SK-N-SH treated with all-trans-retinoic acid at 6 μM for 48 hours (cell line): ENCODE data around the gene TSEN54.

Source experiments
- ARNTL ChIP-seq: fragments of 450-650 bp; formaldehyde crosslinking; IDR thresholded peaks from 2 replicates; pipeline ENCODE4 v1.5.0; 2020; ENCODE audit warnings: low read depth, mild to moderate bottlenecking, moderate library complexity, borderline replicate concordance
- ESRRG ChIP-seq: fragments of 250-450 bp; sonication (Bioruptor Pico); IDR thresholded peaks from 2 replicates; pipeline ENCODE4 v1.6.1; 2021; ENCODE audit warnings: mild to moderate bottlenecking
- PPARA ChIP-seq: fragments of 250-450 bp; sonication (Bioruptor Pico); IDR thresholded peaks from 2 replicates; pipeline ENCODE4 v1.5.0; 2020; ENCODE audit warnings: mild to moderate bottlenecking, borderline replicate concordance
- RARB ChIP-seq: fragments of 250-450 bp; sonication (Bioruptor Pico); IDR thresholded peaks from 2 replicates; pipeline ENCODE4 v1.8.0; 2021; ENCODE audit warnings: mild to moderate bottlenecking, moderate library complexity
- SNAI2 ChIP-seq: fragments of 250-450 bp; sonication (Bioruptor Pico); IDR thresholded peaks from 2 replicates; pipeline ENCODE4 v1.5.0; 2020; ENCODE audit warnings: mild to moderate bottlenecking, moderate library complexity
- TCF4 ChIP-seq: fragments of 250-450 bp; sonication (Bioruptor Pico); IDR thresholded peaks from 2 replicates; pipeline ENCODE4 v1.8.0; 2021; ENCODE audit warnings: mild to moderate bottlenecking, moderate library complexity, borderline replicate concordance
- ZC3H10 ChIP-seq: fragments of 250-450 bp; sonication (Bioruptor Pico); IDR thresholded peaks from 2 replicates; pipeline ENCODE4 v1.5.1; 2021; ENCODE audit warnings: mild to moderate bottlenecking, moderate library complexity
- ZFP3 ChIP-seq: fragments of 250-450 bp; sonication (Bioruptor Pico); IDR thresholded peaks from 2 replicates; pipeline ENCODE4 v1.5.0; 2020; ENCODE audit warnings: mild to moderate bottlenecking, moderate library complexity
- ZFP30 ChIP-seq: fragments of 450-650 bp; formaldehyde crosslinking; IDR thresholded peaks from 2 replicates; pipeline ENCODE4 v1.5.0; 2022; ENCODE audit warnings: mild to moderate bottlenecking, moderate library complexity
- ZNF565 ChIP-seq: fragments of 450-650 bp; formaldehyde crosslinking; conservative IDR thresholded peaks from 2 replicates; pipeline ENCODE4 v1.5.0; 2020; ENCODE audit warnings: low read depth, mild to moderate bottlenecking, moderate library complexity
- TF ChIP-seq, protein P1 (sequence below): fragments of 250-450 bp; sonication (Bioruptor Pico); IDR thresholded peaks from 2 replicates; pipeline ENCODE4 v1.8.0; 2021; ENCODE audit warnings: low read depth, mild to moderate bottlenecking, moderate library complexity, borderline replicate concordance
- TF ChIP-seq, protein P2 (sequence below): fragments of 250-450 bp; sonication (Bioruptor Pico); IDR thresholded peaks from 2 replicates; pipeline ENCODE4 v1.8.0; 2020; ENCODE audit warnings: mild to moderate bottlenecking, moderate library complexity, borderline replicate concordance
- TF ChIP-seq, protein P3 (sequence below): fragments of 250-450 bp; sonication (Bioruptor Pico); IDR thresholded peaks from 2 replicates; pipeline ENCODE4 v1.5.1; 2020; ENCODE audit warnings: low read depth, mild to moderate bottlenecking, moderate library complexity
- TF ChIP-seq, protein P4 (sequence below): fragments of 250-450 bp; sonication (Bioruptor Pico); IDR thresholded peaks from 2 replicates; pipeline ENCODE4 v1.5.0; 2020; ENCODE audit warnings: mild to moderate bottlenecking, moderate library complexity

DNA sequence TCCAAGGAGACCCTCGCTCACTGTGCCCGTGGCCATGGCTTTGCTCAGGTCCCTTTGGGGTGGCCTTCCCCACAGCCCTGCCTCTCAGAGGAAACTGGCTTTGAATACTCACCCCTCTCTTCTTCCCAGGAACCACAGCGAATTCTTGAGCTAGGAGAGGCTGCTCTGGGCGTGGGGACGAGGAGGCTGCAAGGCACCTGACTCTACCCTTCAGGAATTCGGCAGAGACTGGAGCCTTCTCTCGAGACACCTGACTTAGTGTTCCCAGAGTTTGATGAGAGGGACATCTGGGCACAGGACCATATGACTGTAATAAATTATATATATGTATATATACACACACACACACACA lies 15.4 kb downstream of the TSEN54 start:
- TF ChIP-seq ESRRG (CRISPR knock-in tag) = no peak
- TF ChIP-seq, protein P1, sequence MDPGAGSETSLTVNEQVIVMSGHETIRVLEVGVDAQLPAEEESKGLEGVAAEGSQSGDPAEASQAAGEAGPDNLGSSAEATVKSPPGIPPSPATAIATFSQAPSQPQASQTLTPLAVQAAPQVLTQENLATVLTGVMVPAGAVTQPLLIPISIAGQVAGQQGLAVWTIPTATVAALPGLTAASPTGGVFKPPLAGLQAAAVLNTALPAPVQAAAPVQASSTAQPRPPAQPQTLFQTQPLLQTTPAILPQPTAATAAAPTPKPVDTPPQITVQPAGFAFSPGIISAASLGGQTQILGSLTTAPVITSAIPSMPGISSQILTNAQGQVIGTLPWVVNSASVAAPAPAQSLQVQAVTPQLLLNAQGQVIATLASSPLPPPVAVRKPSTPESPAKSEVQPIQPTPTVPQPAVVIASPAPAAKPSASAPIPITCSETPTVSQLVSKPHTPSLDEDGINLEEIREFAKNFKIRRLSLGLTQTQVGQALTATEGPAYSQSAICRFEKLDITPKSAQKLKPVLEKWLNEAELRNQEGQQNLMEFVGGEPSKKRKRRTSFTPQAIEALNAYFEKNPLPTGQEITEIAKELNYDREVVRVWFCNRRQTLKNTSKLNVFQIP = no peak
- TF ChIP-seq RARB (CRISPR knock-in tag) = no peak
- no peak for TF ChIP-seq ZFP3 (CRISPR knock-in tag)
- TF ChIP-seq, protein P2, sequence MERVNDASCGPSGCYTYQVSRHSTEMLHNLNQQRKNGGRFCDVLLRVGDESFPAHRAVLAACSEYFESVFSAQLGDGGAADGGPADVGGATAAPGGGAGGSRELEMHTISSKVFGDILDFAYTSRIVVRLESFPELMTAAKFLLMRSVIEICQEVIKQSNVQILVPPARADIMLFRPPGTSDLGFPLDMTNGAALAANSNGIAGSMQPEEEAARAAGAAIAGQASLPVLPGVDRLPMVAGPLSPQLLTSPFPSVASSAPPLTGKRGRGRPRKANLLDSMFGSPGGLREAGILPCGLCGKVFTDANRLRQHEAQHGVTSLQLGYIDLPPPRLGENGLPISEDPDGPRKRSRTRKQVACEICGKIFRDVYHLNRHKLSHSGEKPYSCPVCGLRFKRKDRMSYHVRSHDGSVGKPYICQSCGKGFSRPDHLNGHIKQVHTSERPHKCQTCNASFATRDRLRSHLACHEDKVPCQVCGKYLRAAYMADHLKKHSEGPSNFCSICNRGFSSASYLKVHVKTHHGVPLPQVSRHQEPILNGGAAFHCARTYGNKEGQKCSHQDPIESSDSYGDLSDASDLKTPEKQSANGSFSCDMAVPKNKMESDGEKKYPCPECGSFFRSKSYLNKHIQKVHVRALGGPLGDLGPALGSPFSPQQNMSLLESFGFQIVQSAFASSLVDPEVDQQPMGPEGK (CRISPR knock-in tag) = no peak
- TF ChIP-seq PPARA (CRISPR knock-in tag) = no peak
- no peak for TF ChIP-seq ZC3H10 (CRISPR knock-in tag)
- no peak for TF ChIP-seq ZFP30 (CRISPR knock-in tag)
- TF ChIP-seq, protein P3, sequence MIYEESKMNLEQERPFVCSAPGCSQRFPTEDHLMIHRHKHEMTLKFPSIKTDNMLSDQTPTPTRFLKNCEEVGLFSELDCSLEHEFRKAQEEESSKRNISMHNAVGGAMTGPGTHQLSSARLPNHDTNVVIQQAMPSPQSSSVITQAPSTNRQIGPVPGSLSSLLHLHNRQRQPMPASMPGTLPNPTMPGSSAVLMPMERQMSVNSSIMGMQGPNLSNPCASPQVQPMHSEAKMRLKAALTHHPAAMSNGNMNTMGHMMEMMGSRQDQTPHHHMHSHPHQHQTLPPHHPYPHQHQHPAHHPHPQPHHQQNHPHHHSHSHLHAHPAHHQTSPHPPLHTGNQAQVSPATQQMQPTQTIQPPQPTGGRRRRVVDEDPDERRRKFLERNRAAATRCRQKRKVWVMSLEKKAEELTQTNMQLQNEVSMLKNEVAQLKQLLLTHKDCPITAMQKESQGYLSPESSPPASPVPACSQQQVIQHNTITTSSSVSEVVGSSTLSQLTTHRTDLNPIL = no peak
- TF ChIP-seq SNAI2 (CRISPR knock-in tag) = no peak
- TF ChIP-seq ZNF565 = no peak
- TF ChIP-seq ARNTL = no peak
- TF ChIP-seq, protein P4, sequence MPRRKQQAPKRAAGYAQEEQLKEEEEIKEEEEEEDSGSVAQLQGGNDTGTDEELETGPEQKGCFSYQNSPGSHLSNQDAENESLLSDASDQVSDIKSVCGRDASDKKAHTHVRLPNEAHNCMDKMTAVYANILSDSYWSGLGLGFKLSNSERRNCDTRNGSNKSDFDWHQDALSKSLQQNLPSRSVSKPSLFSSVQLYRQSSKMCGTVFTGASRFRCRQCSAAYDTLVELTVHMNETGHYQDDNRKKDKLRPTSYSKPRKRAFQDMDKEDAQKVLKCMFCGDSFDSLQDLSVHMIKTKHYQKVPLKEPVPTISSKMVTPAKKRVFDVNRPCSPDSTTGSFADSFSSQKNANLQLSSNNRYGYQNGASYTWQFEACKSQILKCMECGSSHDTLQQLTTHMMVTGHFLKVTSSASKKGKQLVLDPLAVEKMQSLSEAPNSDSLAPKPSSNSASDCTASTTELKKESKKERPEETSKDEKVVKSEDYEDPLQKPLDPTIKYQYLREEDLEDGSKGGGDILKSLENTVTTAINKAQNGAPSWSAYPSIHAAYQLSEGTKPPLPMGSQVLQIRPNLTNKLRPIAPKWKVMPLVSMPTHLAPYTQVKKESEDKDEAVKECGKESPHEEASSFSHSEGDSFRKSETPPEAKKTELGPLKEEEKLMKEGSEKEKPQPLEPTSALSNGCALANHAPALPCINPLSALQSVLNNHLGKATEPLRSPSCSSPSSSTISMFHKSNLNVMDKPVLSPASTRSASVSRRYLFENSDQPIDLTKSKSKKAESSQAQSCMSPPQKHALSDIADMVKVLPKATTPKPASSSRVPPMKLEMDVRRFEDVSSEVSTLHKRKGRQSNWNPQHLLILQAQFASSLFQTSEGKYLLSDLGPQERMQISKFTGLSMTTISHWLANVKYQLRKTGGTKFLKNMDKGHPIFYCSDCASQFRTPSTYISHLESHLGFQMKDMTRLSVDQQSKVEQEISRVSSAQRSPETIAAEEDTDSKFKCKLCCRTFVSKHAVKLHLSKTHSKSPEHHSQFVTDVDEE (CRISPR knock-in tag) = no peak
- no peak for TF ChIP-seq TCF4 (CRISPR knock-in tag)
